Neural cell (in vitro differentiated cells): ENCODE measurements around the gene CD248. TPM values are rescaled to one million over a fixed set of nuclear protein-coding genes. Genes with fewer than 3 reads are reported as not detected.

ENCODE experiments used
- H2AFZ ChIP-seq: fragments of 200-600, 300-800 bp; sonication (generic), shearing (Covaris generic); 2 replicates; pipeline ENCODE4 v1.6.0; 2014; ENCODE audit warnings: low read depth, mild to moderate bottlenecking, antibody characterized with exemption, low read length, moderate library complexity
- H3F3A ChIP-seq: fragments of 200-600 bp; shearing (Covaris generic); 2 replicates; pipeline ENCODE4 v1.6.1; 2016; ENCODE audit warnings: mild to moderate bottlenecking, moderate library complexity, mixed read lengths, antibody characterized with exemption, low read length; ENCODE audit not compliant: insufficient read depth, poor library complexity, severe bottlenecking
- H3K27ac ChIP-seq: fragments of 200-600, 300-800 bp; sonication (generic), shearing (Covaris generic); 2 replicates; pipeline ENCODE4 v1.5.1; 2014; ENCODE audit warnings: mild to moderate bottlenecking, low read length, moderate library complexity
- H3K27me3 ChIP-seq: fragments of 300-800, 200-600 bp; sonication (generic), shearing (Covaris generic); 2 replicates; pipeline ENCODE4 v1.6.0; 2014; ENCODE audit warnings: mild to moderate bottlenecking, low read depth, low read length, moderate library complexity; ENCODE audit not compliant: insufficient read depth
- H3K36me3 ChIP-seq: fragments of 300-800, 200-600 bp; sonication (generic), shearing (Covaris generic); 2 replicates; pipeline ENCODE4 v1.5.1; 2014; ENCODE audit warnings: mild to moderate bottlenecking, antibody characterized with exemption, low read length, moderate library complexity; ENCODE audit not compliant: insufficient read depth
- H3K4me2 ChIP-seq: fragments of 300-800, 200-600 bp; sonication (generic), shearing (Covaris generic); 2 replicates; pipeline ENCODE4 v1.6.0; 2014; ENCODE audit warnings: mild to moderate bottlenecking, low read length
- H3K4me3 ChIP-seq: fragments of 300-800, 200-600 bp; sonication (generic), shearing (Covaris generic); 2 replicates; pipeline ENCODE4 v1.5.1; 2014; ENCODE audit warnings: mild to moderate bottlenecking, low read length, moderate library complexity
- H3K79me2 ChIP-seq: fragments of 200-600 bp; shearing (Covaris generic); replicated peaks from 2 replicates; pipeline ENCODE4 v1.6.0; 2014; ENCODE audit warnings: mild to moderate bottlenecking, low read length, moderate library complexity; ENCODE audit not compliant: insufficient read depth
- H3K9ac ChIP-seq: fragments of 300-800, 200-600 bp; sonication (generic), shearing (Covaris generic); 2 replicates; pipeline ENCODE4 v1.6.1; 2016; ENCODE audit warnings: mild to moderate bottlenecking, low read length, mixed read lengths
- H3K9me2 ChIP-seq: fragments of 200-600 bp; shearing (Covaris generic); 2 replicates; pipeline ENCODE4 v1.6.1; 2016; ENCODE audit warnings: mild to moderate bottlenecking, low read length, mixed read lengths; ENCODE audit not compliant: insufficient read depth
- H3K9me3 ChIP-seq: fragments of 200-600, 300-800 bp; sonication (generic), shearing (Covaris generic); 2 replicates; pipeline ENCODE4 v1.6.1; 2016; ENCODE audit warnings: mild to moderate bottlenecking, mixed run types, low read length, moderate library complexity, mixed read lengths
- H4K20me1 ChIP-seq: fragments of 200-600 bp; shearing (Covaris generic); 2 replicates; pipeline ENCODE4 v1.6.1; 2016; ENCODE audit warnings: mild to moderate bottlenecking, mixed run types; ENCODE audit not compliant: insufficient read depth
- CTCF ChIP-seq: fragments of 450-650 bp; IDR thresholded peaks from 2 replicates; pipeline ENCODE4 v1.5.1; 2014; ENCODE audit warnings: antibody characterized with exemption, mild to moderate bottlenecking, moderate library complexity; ENCODE audit not compliant: poor library complexity, severe bottlenecking
- EP300 ChIP-seq: fragments of 450-650 bp; conservative IDR thresholded peaks from 2 replicates; pipeline ENCODE4 v1.6.1; 2014; ENCODE audit warnings: antibody characterized with exemption, mild to moderate bottlenecking, moderate library complexity; ENCODE audit not compliant: poor library complexity, severe bottlenecking
- EZH2 ChIP-seq: fragments of 200-600, 300-800 bp; shearing (Covaris generic), sonication (generic); IDR thresholded peaks from 2 replicates; pipeline ENCODE4 v1.6.1; 2014; ENCODE audit warnings: antibody characterized with exemption, low read length, borderline replicate concordance, mild to moderate bottlenecking; ENCODE audit not compliant: insufficient read depth, poor library complexity, severe bottlenecking
- MXI1 ChIP-seq: fragments of 450-650 bp; conservative IDR thresholded peaks from 2 replicates; pipeline ENCODE4 v1.6.1; 2014; ENCODE audit warnings: antibody characterized with exemption, mild to moderate bottlenecking; ENCODE audit not compliant: poor library complexity, severe bottlenecking
- POLR2AphosphoS5 ChIP-seq: IDR thresholded peaks from 2 replicates; pipeline ENCODE4 v1.6.1; 2012
- RAD21 ChIP-seq: fragments of 450-650 bp; conservative IDR thresholded peaks from 2 replicates; pipeline ENCODE4 v1.6.1; 2014; ENCODE audit warnings: antibody characterized with exemption, mild to moderate bottlenecking, moderate library complexity
- REST ChIP-seq: IDR thresholded peaks from 2 replicates; pipeline ENCODE4 v1.6.1; 2012; ENCODE audit warnings: borderline replicate concordance
- SMC3 ChIP-seq: fragments of 450-650 bp; conservative IDR thresholded peaks from 2 replicates; pipeline ENCODE4 v1.6.1; 2014; ENCODE audit warnings: antibody characterized with exemption, mild to moderate bottlenecking, moderate library complexity; ENCODE audit not compliant: poor library complexity
- TAF1 ChIP-seq: IDR thresholded peaks from 2 replicates; pipeline ENCODE4 v1.6.1; 2012; ENCODE audit warnings: low read depth
- polyA plus RNA-seq: library from polyadenylated mRNA; depleted of rRNA; stranded (reverse); fragments of >200 nt; gene quantifications from 2 replicates; pipeline ENCODE4 v1.2.3, GENCODE V29; 2014

Gene CD248
- polyA plus RNA-seq, 1 donor from 2014 or later = not detected

- no peaks in the 10 kb centered on the region for H3K27me3 ChIP-seq
- no peaks in the 10 kb centered on the region for H4K20me1 ChIP-seq
- no peaks in the 10 kb centered on the region for H3F3A ChIP-seq
- H3K79me2 ChIP-seq = peaks cover 20% of the 10 kb centered on the region
- H3K9ac ChIP-seq = peak overlapping the region; percentile 96
- no peaks in the 10 kb centered on the region for H3K9me2 ChIP-seq
- peak overlapping the region; percentile 92 for H3K27ac ChIP-seq
- peak overlapping the region; percentile 90 for H3K4me2 ChIP-seq
- H3K36me3 ChIP-seq = no peaks in the 10 kb centered on the region
- no peaks in the 10 kb centered on the region for H3K9me3 ChIP-seq
- peak overlapping the region; percentile 60 for H2AFZ ChIP-seq
- peak overlapping the region; percentile 92 for H3K4me3 ChIP-seq
- TF ChIP-seq SMC3 (peak; percentile 8), EZH2 (no peak), RAD21 (no peak), CTCF (peak; percentile 8), REST (no peak)
Observed at GRCh38 chr11:66268952-66269905, 47.6 kb downstream of the CD248 start.

GRCh38 chr11:66268244-66268951 is 48.4 kb downstream of the CD248 start, which contains the start of gene RAB1B:
Gene RAB1B, plus strand, starts transcription at chr11:66268639. Its CDS starts 41 bp downstream, at chr11:66268680.
- Histone ChIP-seq H3K79me2 (peaks cover 20% of the 10 kb centered on the region), H3K36me3 (no peaks in the 10 kb centered on the region)

More at GRCh38 chr11:66268244-66268951, 48.4 kb downstream of the CD248 start, which contains the start of gene RAB1B:
- Histone ChIP-seq H3K27me3 (no peaks in the 10 kb centered on the region), H4K20me1 (no peaks in the 10 kb centered on the region), H3K9me2 (no peaks in the 10 kb centered on the region), H3K4me3 (peak within 1 kb of the TSS; percentile 92), H3K9me3 (no peaks in the 10 kb centered on the region), H3F3A (no peaks in the 10 kb centered on the region), H3K9ac (peak within 1 kb of the TSS; percentile 96), H3K27ac (peak within 1 kb of the TSS; percentile 92), H2AFZ (peak within 1 kb of the TSS; percentile 60), H3K4me2 (peak within 1 kb of the TSS; percentile 90)
- TF ChIP-seq TAF1 (no peak), MXI1 (peak; percentile 8), EZH2 (no peak), RAD21 (no peak), REST (no peak), POLR2AphosphoS5 (peak; percentile 84), EP300 (no peak)
